Activated CD4-positive, alpha-beta T cell treated with anti-CD3 and anti-CD28 coated beads for 36 hours (primary cell): ENCODE measurements around the gene IL18BP. TPM values are rescaled to one million over a fixed set of nuclear protein-coding genes. Genes with fewer than 3 reads are reported as not detected.

Source experiments
- ATAC-seq: fragments of 200-7000 bp; cut with Tn5 transposase; one replicate; pipeline ENCODE4 v1.10.0; 2021; ENCODE audit warnings: mild to moderate bottlenecking, moderate library complexity
- CTCF ChIA-PET: fragments of 350-600 bp; sonication (Branson Sonifier 250); formaldehyde crosslinking; loops from one replicate; lab custom pipeline; 2021; ENCODE audit warnings: antibody characterized with exemption; lab: Charles Lee
- POLR2A ChIA-PET: fragments of 350-600 bp; sonication (Branson Sonifier 250); formaldehyde crosslinking; loops from one replicate; lab custom pipeline; 2021; ENCODE audit warnings: antibody characterized with exemption, inconsistent platforms; lab: Charles Lee
- DNase-seq: peaks from one replicate; pipeline ENCODE4 v3.0.0-alpha.2; 2020
- H3K27ac Mint-ChIP-seq: one replicate; pipeline ENCODE4 v1.8.0; 2021; ENCODE audit warnings: mixed read lengths
- H3K27me3 Mint-ChIP-seq: one replicate; pipeline ENCODE4 v1.8.0; 2021; ENCODE audit warnings: mixed read lengths
- H3K36me3 Mint-ChIP-seq: one replicate; pipeline ENCODE4 v1.8.0; 2021; ENCODE audit warnings: low read depth, mixed read lengths
- H3K4me1 Mint-ChIP-seq: one replicate; pipeline ENCODE4 v1.8.0; 2021; ENCODE audit warnings: mixed read lengths
- H3K4me3 Mint-ChIP-seq: one replicate; pipeline ENCODE4 v1.8.0; 2021; ENCODE audit warnings: mild to moderate bottlenecking, moderate library complexity, mixed read lengths
- H3K9me3 Mint-ChIP-seq: one replicate; pipeline ENCODE4 v1.8.0; 2021; ENCODE audit warnings: low read depth, mixed read lengths
- intact Hi-C, 2 experiments: fragments of 100-400 bp; cut with DNase I in 1 of 2; cut with micrococcal nuclease in 1 of 2; formaldehyde crosslinking; loops; one replicate each; pipeline versions ENCODE4 v1.14.2 to v1.15.1; 2022 to 2024; cut with DNase I, micrococcal nuclease
- total RNA-seq, 2 experiments: library from RNA; stranded (reverse); gene quantifications; one replicate each; pipeline ENCODE4 v1.2.3, GENCODE V29; 2021

Gene IL18BP
- total RNA-seq, 2 experiments from 2014 or later: 8.4 to 10.2 TPM

DNA sequence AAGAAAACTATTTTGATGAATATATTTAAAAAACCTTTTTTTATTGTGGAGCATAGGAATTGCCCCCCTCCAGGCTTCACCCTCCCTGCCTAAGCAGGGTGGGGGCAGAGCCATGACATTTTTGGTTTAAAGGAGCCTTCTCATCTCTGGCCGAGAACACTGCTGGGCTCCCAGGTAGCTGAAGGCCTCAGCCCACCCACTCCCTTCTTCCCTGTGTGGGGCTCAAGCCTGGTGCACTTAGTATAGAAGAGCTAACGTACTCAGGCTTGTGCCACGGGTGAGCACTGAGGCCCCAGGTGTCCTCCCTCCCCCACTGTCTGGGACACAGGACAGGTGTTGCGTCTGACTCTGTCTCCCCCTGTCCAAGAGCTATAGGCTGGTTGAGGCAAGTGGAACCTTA, 2.2 kb upstream of the IL18BP start:
- CTCF ChIA-PET: no interaction called here

DNA sequence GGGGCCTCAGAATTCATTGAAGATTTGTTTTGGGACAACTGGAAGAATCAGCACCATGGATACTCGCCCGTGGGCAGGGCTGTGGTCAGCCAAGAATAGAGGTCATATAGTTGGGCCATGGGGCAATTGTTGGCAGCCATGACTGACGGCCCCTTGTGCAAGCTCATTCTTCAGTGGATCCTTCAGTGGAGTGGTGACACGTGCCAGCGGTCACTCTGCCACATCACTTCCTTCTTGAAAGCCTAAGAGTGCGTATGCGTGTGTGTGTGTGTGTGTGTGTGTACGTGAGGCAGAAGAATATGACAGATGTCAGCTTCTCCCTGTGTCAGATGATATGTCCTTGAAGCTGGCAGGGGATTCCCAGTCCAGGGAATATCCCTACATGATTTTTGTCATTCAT, 1.8 kb upstream of the IL18BP start:
- CTCF ChIA-PET: no interaction called here
- Mint-ChIP-seq H3K27ac (no peak overlapping the region), H3K9me3 (no peaks in the 10 kb centered on the region), H3K4me3 (no peak overlapping the region), H3K27me3 (no peaks in the 10 kb centered on the region), H3K4me1 (peaks cover 20% of the 10 kb centered on the region), H3K36me3 (peaks cover 10% of the 10 kb centered on the region)
- intact Hi-C loops: no loop called here
- DNase-seq (no peak), ATAC-seq (no peak)
- POLR2A ChIA-PET: no interaction called here

More for the DNA sequence above, 2.2 kb upstream of the IL18BP start:
- ATAC-seq: no peak
- peaks cover 11% of the 10 kb centered on the region for H3K36me3 Mint-ChIP-seq
- intact Hi-C loops: no loop called here
- H3K27ac Mint-ChIP-seq: no peak overlapping the region
- no peaks in the 10 kb centered on the region for H3K27me3 Mint-ChIP-seq
- H3K9me3 Mint-ChIP-seq: no peaks in the 10 kb centered on the region
- DNase-seq: no peak
- H3K4me3 Mint-ChIP-seq: no peak overlapping the region
- peaks cover 21% of the 10 kb centered on the region for H3K4me1 Mint-ChIP-seq
- POLR2A ChIA-PET: no interaction called here

GRCh38 chr11:71997594-71997993, 1.1 kb upstream of the IL18BP start:
- DNase-seq (no peak), ATAC-seq (no peak)
- intact Hi-C loops: no loop called here
- no peak overlapping the region for H3K4me3 Mint-ChIP-seq
- ChIA-PET CTCF (interaction anchor here (0.7 kb wide), 1 partner anchor 93 kb away, joined by 3 read pairs; no protein-coding TSS in a partner anchor), POLR2A (interaction anchor here (0.8 kb wide), 1 partner anchor 28 kb away, joined by 5 read pairs; no protein-coding TSS in a partner anchor)
- H3K27me3 Mint-ChIP-seq: no peaks in the 10 kb centered on the region
- H3K27ac Mint-ChIP-seq: no peak overlapping the region
- peaks cover 20% of the 10 kb centered on the region for H3K4me1 Mint-ChIP-seq
- H3K36me3 Mint-ChIP-seq: peaks cover 13% of the 10 kb centered on the region
- H3K9me3 Mint-ChIP-seq: no peaks in the 10 kb centered on the region

DNA sequence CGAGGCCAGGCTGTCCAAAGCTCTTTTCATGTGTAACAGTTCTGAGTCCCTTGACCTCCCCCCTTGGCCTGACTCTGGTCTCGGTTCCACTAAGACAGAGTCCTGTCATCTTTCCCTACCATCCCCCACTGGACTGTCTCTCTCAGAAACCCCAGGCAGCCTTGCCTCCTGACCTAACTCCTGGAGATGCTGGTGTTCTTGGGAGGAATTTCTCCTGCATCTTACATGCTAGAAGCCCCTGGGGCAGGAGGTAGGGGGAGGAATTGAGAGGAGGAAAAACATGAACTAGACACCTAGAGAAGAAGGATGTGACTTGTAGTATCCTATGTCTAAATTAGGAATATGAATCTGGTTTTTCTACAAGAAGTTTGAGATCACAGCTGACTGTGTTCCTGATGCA, 648 bp upstream of the IL18BP start:
- H3K9me3 Mint-ChIP-seq: no peaks in the 10 kb centered on the region
- ATAC-seq (no peak), DNase-seq (no peak)
- H3K4me3 Mint-ChIP-seq: no peak overlapping the region
- intact Hi-C loops: no loop called here
- ChIA-PET POLR2A (interaction anchor here (0.8 kb wide), 1 partner anchor 27 kb away, joined by 5 read pairs; no protein-coding TSS in a partner anchor), CTCF (interaction anchor here (0.7 to 2.0 kb wide), 3 partner anchors 12 to 92 kb away, joined by 3 to 6 read pairs (median 3); no protein-coding TSS in a partner anchor)
- H3K27ac Mint-ChIP-seq: peak overlapping the region; percentile 90
- peaks cover 20% of the 10 kb centered on the region for H3K4me1 Mint-ChIP-seq
- H3K36me3 Mint-ChIP-seq: peaks cover 15% of the 10 kb centered on the region
- no peaks in the 10 kb centered on the region for H3K27me3 Mint-ChIP-seq

- H3K27me3 Mint-ChIP-seq: no peaks in the 10 kb centered on the region
- H3K27ac Mint-ChIP-seq: peak overlapping the region; percentile 90
- H3K36me3 Mint-ChIP-seq: peaks cover 24% of the 10 kb centered on the region
- ChIA-PET CTCF (interaction anchor here (1.1 to 2.0 kb wide), 6 partner anchors 9 to 471 kb away, joined by 3 to 7 read pairs (median 4); no protein-coding TSS in a partner anchor), POLR2A (interaction anchor here (0.6 kb wide), 1 partner anchor 34 kb away, joined by 3 read pairs; no protein-coding TSS in a partner anchor)
- no peak for ATAC-seq
- peak overlapping the region; percentile 43 for H3K4me3 Mint-ChIP-seq
- peaks cover 20% of the 10 kb centered on the region for H3K4me1 Mint-ChIP-seq
- intact Hi-C loops: no loop called here
- DNase-seq: no peak
- H3K9me3 Mint-ChIP-seq: no peaks in the 10 kb centered on the region
These were observed 653 bp downstream of the IL18BP start for GRCh38 chr11:71999362-71999761.

DNA sequence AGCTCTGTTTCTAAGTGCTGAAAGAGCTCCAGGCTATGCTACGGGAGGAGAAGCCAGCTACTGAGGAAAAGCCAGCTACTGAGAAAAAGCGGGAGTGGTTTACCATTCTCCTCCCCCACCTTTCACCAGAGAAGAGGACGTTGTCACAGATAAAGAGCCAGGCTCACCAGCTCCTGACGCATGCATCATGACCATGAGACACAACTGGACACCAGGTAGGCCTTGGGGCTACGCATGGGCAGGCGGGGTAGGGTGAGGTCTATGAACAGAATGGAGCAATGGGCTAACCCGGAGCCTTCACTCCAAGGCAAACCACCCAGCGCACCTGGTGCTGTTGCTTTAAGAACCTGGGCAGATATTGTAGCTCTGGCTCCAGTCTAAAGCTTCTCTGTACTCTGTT, 1.1 kb downstream of the IL18BP start:
- intact Hi-C loops: no loop called here
- ATAC-seq: no peak
- POLR2A ChIA-PET: interaction anchor here (0.6 kb wide), 1 partner anchor 34 kb away, joined by 3 read pairs; no protein-coding TSS in a partner anchor

GRCh38 chr11:72000202-72000867, 1.6 kb downstream of the IL18BP start:
- Mint-ChIP-seq H3K9me3 (no peaks in the 10 kb centered on the region), H3K36me3 (peaks cover 24% of the 10 kb centered on the region), H3K27me3 (no peaks in the 10 kb centered on the region), H3K4me3 (no peak overlapping the region), H3K27ac (no peak overlapping the region), H3K4me1 (peaks cover 20% of the 10 kb centered on the region)
- CTCF ChIA-PET: interaction anchor here (0.6 to 2.0 kb wide), 7 partner anchors 10 to 471 kb away, joined by 3 to 7 read pairs (median 4); no protein-coding TSS in a partner anchor
- POLR2A ChIA-PET: no interaction called here
- no peak for DNase-seq
- intact Hi-C loops: no loop called here
- ATAC-seq: no peak

More for the DNA sequence above, 1.1 kb downstream of the IL18BP start:
- H3K36me3 Mint-ChIP-seq: peaks cover 24% of the 10 kb centered on the region
- peaks cover 20% of the 10 kb centered on the region for H3K4me1 Mint-ChIP-seq
- H3K27ac Mint-ChIP-seq: peak overlapping the region; percentile 90
- H3K9me3 Mint-ChIP-seq: no peaks in the 10 kb centered on the region
- no peak for DNase-seq
- CTCF ChIA-PET: interaction anchor here (1.1 to 2.0 kb wide), 6 partner anchors 10 to 471 kb away, joined by 3 to 7 read pairs (median 4); no protein-coding TSS in a partner anchor
- H3K4me3 Mint-ChIP-seq: no peak overlapping the region
- H3K27me3 Mint-ChIP-seq: no peaks in the 10 kb centered on the region

- H3K4me3 Mint-ChIP-seq: no peak overlapping the region
- peaks cover 30% of the 10 kb centered on the region for H3K36me3 Mint-ChIP-seq
- H3K27ac Mint-ChIP-seq: no peak overlapping the region
- H3K4me1 Mint-ChIP-seq: peaks cover 20% of the 10 kb centered on the region
- no peaks in the 10 kb centered on the region for H3K27me3 Mint-ChIP-seq
- intact Hi-C loops: no loop called here
- CTCF ChIA-PET: interaction anchor here (0.6 to 0.8 kb wide), 2 partner anchors 24 to 68 kb away, joined by 3 to 4 read pairs; no protein-coding TSS in a partner anchor
- POLR2A ChIA-PET: interaction anchor here (0.5 kb wide), 1 partner anchor 75 kb away, joined by 5 read pairs; no protein-coding TSS in a partner anchor
- no peak for DNase-seq
- H3K9me3 Mint-ChIP-seq: no peaks in the 10 kb centered on the region
- ATAC-seq: no peak
These were observed 2.6 kb downstream of the IL18BP start for GRCh38 chr11:72001285-72001684.

- no peak for ATAC-seq
- Mint-ChIP-seq H3K4me1 (peaks cover 20% of the 10 kb centered on the region), H3K27me3 (no peaks in the 10 kb centered on the region), H3K4me3 (no peak overlapping the region), H3K9me3 (no peaks in the 10 kb centered on the region), H3K36me3 (peaks cover 32% of the 10 kb centered on the region), H3K27ac (peak overlapping the region; percentile 4)
- intact Hi-C loops: no loop called here
- CTCF ChIA-PET: interaction anchor here (0.8 kb wide), 1 partner anchor 25 kb away, joined by 3 read pairs; no protein-coding TSS in a partner anchor
- DNase-seq: no peak
- POLR2A ChIA-PET: interaction anchor here (0.7 kb wide), 1 partner anchor 70 kb away, joined by 4 read pairs; no protein-coding TSS in a partner anchor
These were observed 3.3 kb downstream of the IL18BP start for GRCh38 chr11:72001834-72002591.

- intact Hi-C loops: no loop called here
- H3K4me1 Mint-ChIP-seq: peaks cover 18% of the 10 kb centered on the region
- H3K27me3 Mint-ChIP-seq: no peaks in the 10 kb centered on the region
- DNase-seq: no peak
- no peak for ATAC-seq
- ChIA-PET CTCF (interaction anchor here (0.6 kb wide), 1 partner anchor 115 kb away, joined by 3 read pairs; no protein-coding TSS in a partner anchor), POLR2A (interaction anchor here (0.9 kb wide), 1 partner anchor 13 kb away, joined by 4 read pairs; no protein-coding TSS in a partner anchor)
- H3K4me3 Mint-ChIP-seq: no peak overlapping the region
- no peaks in the 10 kb centered on the region for H3K9me3 Mint-ChIP-seq
- no peak overlapping the region for H3K27ac Mint-ChIP-seq
- peaks cover 42% of the 10 kb centered on the region for H3K36me3 Mint-ChIP-seq
These were observed 4.4 kb downstream of the IL18BP start for GRCh38 chr11:72002841-72003775.
